Omental fat pad (tissue), 4 donors: ENCODE data around the gene OVOL1. TPM values are rescaled to one million over a fixed set of nuclear protein-coding genes. Genes with fewer than 3 reads are reported as not detected.

Source experiments
- ATAC-seq: fragments of 150-250 bp; one replicate; pipeline ENCODE4 v1.9.1; 2016; ENCODE audit warnings: mild to moderate bottlenecking, moderate library complexity; ENCODE audit not compliant: low FRiP score
- DNase-seq: peaks from one replicate; pipeline ENCODE4 v3.0.0-alpha.2; 2019; ENCODE audit warnings: low spot score
- CTCF ChIP-seq, 3 donors: fragments of 450-650 bp; IDR thresholded peaks; one replicate each; pipeline ENCODE4 v1.5.1; 2016 to 2017; ENCODE audit warnings: antibody characterized with exemption in 3 of 3, mild to moderate bottlenecking in 3 of 3, moderate library complexity in 2 of 3
- total RNA-seq, 4 donors: library from RNA; depleted of rRNA; stranded (reverse); fragments of >200 nt; gene quantifications; one replicate each; pipeline ENCODE4 v1.1.0, GENCODE V29; 2016

Gene OVOL1
- total RNA-seq, 4 donors from 2014 or later: not detected

DNA sequence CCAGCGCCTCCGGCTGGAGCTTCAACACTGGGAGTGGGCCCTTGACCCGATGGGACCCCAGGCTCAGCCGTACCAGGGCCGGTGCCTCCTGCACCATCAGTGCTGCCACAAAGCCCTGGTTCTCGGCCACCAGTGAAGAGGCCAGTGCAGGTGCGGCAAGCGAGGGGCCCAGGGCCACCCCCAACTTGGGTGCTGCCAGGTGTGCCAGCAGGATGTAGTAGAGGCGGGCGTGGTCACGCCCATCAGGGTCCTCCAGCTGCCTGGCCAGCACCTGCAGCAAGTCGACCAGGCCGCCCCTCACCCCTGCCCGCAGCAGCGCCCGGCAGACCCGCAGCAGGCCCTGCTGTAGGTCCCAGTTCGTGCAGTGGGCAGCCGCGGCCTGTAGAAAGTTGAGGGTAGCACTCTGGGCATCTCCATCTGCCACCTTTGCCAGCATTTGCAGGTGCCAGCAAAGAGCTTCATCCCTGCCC is 8.4 kb upstream of the OVOL1 start:
- DNase-seq: no peak
- no peak for TF ChIP-seq CTCF (IDR thresholded peaks at IDR 0.05)
- ATAC-seq: no peak

DNA sequence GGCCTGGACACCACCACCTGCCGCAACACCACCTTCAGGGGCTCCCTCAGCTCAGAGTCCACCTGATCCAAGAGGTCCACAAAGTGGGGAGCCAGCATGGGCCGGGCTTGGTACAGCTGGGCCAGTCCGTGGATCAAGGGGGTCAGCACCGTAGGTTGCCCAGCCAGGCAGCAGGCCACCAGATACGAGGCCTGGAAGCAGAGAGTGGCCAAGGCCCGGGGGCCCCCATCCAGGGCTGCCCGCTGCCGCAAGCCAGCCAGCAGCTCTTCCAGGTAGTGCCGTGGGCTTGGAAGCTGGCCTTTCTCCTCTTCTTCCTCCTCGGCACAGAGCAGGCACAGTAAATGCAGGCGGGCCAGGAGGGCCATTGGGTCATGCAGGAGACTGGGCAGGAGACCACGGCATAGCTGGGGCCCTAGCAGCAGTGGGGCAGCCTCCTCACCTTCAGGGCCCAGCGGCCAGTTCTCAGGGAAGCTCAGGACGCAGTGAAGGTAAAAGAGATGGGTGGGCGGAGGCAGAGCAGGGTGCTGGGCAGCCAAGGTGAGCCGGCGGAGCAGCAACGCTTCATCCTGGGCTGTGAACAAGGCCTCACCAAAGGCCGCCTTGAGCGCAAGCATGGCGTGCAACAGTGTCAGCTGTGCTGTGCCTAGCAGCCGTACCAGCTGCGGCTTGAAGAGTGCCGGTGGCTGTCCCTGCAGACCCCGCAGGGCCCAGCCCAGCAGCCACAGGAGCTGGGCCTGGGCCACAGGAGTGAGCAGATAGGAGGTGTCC is 7.8 kb upstream of the OVOL1 start:
- no peak for TF ChIP-seq CTCF (IDR thresholded peaks at IDR 0.05)
- no peak for DNase-seq
- ATAC-seq: no peak

- DNase-seq (no peak), ATAC-seq (no peak)
- no peak for TF ChIP-seq CTCF (IDR thresholded peaks at IDR 0.05)
Observed at GRCh38 chr11:65779669-65779918, 7.3 kb upstream of the OVOL1 start.

DNA sequence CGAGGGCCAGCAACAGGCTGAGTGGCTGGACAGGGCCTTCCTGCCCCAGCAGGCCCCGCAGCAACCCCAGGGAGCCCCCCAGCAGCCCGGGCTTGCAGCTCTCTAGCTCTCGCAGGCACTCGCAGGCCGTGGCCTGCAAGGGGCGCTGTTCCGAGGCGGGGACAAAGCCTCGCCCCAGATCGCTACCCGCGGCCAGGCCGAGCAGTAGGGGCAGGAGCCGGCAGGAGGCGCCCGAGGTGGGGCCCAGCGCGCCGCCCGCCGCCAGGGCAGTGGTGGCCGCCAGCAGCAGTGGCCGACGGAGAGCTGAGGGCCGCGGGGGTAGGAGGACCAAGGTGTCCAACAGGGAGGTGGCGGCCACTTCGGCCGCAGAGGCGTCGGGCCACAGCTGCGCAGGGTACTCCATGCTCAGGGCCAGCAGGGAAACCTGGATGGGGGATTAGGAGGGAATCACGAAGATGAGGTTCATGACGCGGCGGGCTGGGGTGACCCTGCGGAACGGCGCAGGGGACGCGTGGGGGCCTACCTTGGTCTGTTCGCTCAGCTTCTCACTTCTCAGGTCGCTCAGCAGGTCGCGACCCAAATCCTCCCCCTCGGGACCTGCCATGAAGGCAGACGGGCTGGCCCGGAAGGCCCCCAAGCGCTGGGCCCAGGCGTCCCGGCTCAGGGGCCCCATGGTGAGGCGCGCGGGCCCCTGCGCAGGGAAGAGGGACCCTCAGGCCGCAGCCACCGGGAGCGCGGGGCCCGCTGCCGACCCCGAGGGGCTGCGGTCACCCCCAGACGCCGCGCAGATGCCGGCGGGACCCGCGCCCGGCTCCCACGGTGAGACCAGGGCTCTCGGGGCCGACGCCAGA is 6.7 kb upstream of the OVOL1 start:
- DNase-seq: no peak
- TF ChIP-seq CTCF (IDR thresholded peaks at IDR 0.05): peak in 2 of 3 donors; percentile 45 to 84
- peak; percentile 60 for ATAC-seq

DNA sequence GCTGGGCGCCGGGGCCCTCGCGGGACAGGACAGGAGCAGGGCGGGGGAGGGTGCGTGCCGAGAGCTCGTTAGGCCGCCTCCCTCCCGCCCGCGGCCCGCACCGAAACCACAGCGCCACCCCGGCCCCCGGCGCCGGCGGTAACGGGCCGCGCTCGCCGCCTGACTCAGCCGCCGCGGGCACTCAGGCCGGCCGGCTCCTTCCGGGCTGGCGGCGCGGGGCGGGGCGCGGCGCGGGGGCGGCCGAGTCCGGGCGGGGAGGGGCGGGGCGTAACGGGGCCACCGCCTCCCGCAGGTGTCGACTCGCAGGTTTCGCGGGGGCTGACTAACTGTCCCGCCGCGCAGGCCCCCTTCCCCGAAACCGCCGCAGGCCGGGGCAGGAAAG is 6.1 kb upstream of the OVOL1 start, which contains the start of gene AP5B1:
Gene AP5B1, minus strand, starts transcription at position 207 of the 382 bp plus-strand sequence. CDS start 385 bp downstream, outside the sequence.
- no peak for DNase-seq

More for the DNA sequence above, 6.1 kb upstream of the OVOL1 start, which contains the start of gene AP5B1:
- no peak for TF ChIP-seq CTCF (IDR thresholded peaks at IDR 0.05)
- ATAC-seq: peak; percentile 80
